Stimulated activated CD4-positive, alpha-beta T cell treated with anti-CD3 and anti-CD28 coated beads, Interleukin-4, amount 100 ng/mL, for 48 hours (primary cell): Measurements from ENCODE around the gene DMXL1.
A peak's percentile ranks its signal among the peaks of the same experiment; 100 is the strongest.
"Not testable (repeated sequence)": the region's sequence is repeated elsewhere in the genome, so short reads cannot be mapped to it uniquely, and the experiment has no call there.

Source experiments
- DNase-seq, 2 donors: peaks; one replicate each; pipeline ENCODE4 v3.0.0-alpha.2; 2020; ENCODE audit warnings: low read depth in 2 of 2

DMXL1 gene

GRCh38 chr5:119200795-119201194 lies 129.9 kb downstream of the DMXL1 start:
- DNase-seq, result no peak

- DNase-seq, result no peak
Measured at GRCh38 chr5:119207105-119207504, 136.2 kb downstream of the DMXL1 start.

- no peak for DNase-seq
Measured at GRCh38 chr5:119212026-119212425, 141.1 kb downstream of the DMXL1 start.

- DNase-seq, result no peak
Measured at GRCh38 chr5:119212676-119213075, 141.8 kb downstream of the DMXL1 start.

GRCh38 chr5:119217183-119217582 lies 146.3 kb downstream of the DMXL1 start:
- DNase-seq, result no peak

- DNase-seq, result no peak
Measured at GRCh38 chr5:119218830-119219782, 148.2 kb downstream of the DMXL1 start.

GRCh38 chr5:119220576-119221197 lies 149.8 kb downstream of the DMXL1 start:
- DNase-seq, result no peak

- no peak for DNase-seq
Measured at GRCh38 chr5:119221330-119221729, 150.4 kb downstream of the DMXL1 start.

- no peak for DNase-seq
Measured at GRCh38 chr5:119229950-119230349, 159.1 kb downstream of the DMXL1 start.

GRCh38 chr5:119238265-119239118 lies 167.6 kb downstream of the DMXL1 start:
- no peak for DNase-seq

GRCh38 chr5:119239119-119239417 lies 168.2 kb downstream of the DMXL1 start:
- DNase-seq, result no peak

GRCh38 chr5:119239826-119240225 lies 168.9 kb downstream of the DMXL1 start:
- DNase-seq, result not testable (repeated sequence)

GRCh38 chr5:119243888-119244287 lies 173.0 kb downstream of the DMXL1 start:
- DNase-seq, result no peak

GRCh38 chr5:119250946-119251901 lies 180.3 kb downstream of the DMXL1 start:
- no peak for DNase-seq

- no peak for DNase-seq
Measured at GRCh38 chr5:119255571-119256356, 184.9 kb downstream of the DMXL1 start.

- DNase-seq, result no peak
Measured at GRCh38 chr5:119257613-119258012, 186.7 kb downstream of the DMXL1 start.

GRCh38 chr5:119263639-119264038 lies 192.8 kb downstream of the DMXL1 start:
- DNase-seq, result no peak

- DNase-seq, result no peak
Measured at GRCh38 chr5:119264186-119264585, 193.3 kb downstream of the DMXL1 start.

- peak; percentile 64 to 77 for DNase-seq
Measured at GRCh38 chr5:119267958-119268386, 197.1 kb downstream of the DMXL1 start.

GRCh38 chr5:119268387-119269060 lies 197.6 kb downstream of the DMXL1 start:
- DNase-seq, result peak; percentile 95 to 98
